ENCODE results near the gene PRKG1.

Gene PRKG1

DNA sequence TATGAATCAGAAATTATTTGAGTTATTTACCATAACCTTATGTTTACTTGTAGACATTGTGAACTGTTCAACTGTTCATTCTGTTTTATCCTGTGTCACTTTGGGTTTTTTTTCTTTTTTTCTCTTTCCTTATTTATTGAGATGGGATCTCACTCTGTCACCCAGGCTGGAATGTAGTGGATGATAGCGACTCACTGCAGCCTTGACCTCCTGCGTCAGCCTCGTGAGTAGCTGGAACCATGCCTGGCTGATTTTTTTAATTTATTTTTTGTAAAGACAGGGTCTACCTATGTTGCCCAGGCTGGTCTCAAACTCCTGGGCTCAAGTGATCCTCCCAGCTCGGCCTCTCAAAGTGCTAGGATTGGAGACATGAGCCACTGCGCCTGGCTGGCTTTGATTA, 528.0 kb downstream of the PRKG1 start:
- no peaks in the 10 kb centered on the region for H3K79me2 ChIP-seq (ENCODE audit: control insufficient read depth, low read length)
- no peak overlapping the region for H3K4me3 ChIP-seq (ENCODE audit: low read length)
- no peaks in the 10 kb centered on the region for H3K4me1 ChIP-seq (ENCODE audit: control insufficient read depth, low read length)
- TF ChIP-seq EZH2phosphoT487 (IDR thresholded peaks at IDR 0.05; ENCODE audit: borderline replicate concordance, low read length): no peak
- no peak for TF ChIP-seq CTCF (IDR thresholded peaks at IDR 0.05; ENCODE audit: low read depth, low read length, poor library complexity, severe bottlenecking)
- H3K4me2 ChIP-seq (ENCODE audit: low read length): no peak overlapping the region
- no peaks in the 10 kb centered on the region for H3K36me3 ChIP-seq (ENCODE audit: control insufficient read depth, low read length)
- no peaks in the 10 kb centered on the region for H3K9me2 ChIP-seq (replicated peaks; ENCODE audit: control insufficient read depth, low read length)
- H3K27me3 ChIP-seq (ENCODE audit: control insufficient read depth, low read length): no peaks in the 10 kb centered on the region
- no peaks in the 10 kb centered on the region for H3K9me3 ChIP-seq (ENCODE audit: control insufficient read depth, insufficient read depth, low read length)
- H3F3A ChIP-seq (ENCODE audit: control insufficient read depth, insufficient read depth): no peaks in the 10 kb centered on the region
- H3K27ac ChIP-seq (ENCODE audit: low read depth, low read length): no peak overlapping the region
- H4K20me1 ChIP-seq (ENCODE audit: control insufficient read depth, insufficient read depth, low read depth, low read length): no peaks in the 10 kb centered on the region

DNA sequence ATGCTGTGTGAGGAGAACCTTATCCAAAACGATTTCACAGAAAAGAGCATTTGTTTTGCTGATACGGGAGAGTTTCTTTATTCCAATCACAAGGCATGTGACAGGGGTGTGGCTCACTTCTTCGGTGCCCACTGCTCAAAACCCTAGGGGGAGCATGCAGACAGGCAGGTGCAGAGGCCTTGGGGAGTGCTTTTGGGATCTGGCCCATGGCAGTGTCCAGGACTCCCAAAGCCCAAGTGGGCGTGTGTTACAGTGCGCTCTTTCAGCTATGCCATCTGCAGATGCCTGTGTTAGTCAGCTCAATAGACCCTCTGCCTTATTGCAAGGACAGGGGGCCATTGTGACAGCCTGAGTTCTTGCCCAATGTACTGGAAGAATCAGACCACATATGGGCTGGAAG, 530.3 kb downstream of the PRKG1 start:
- no peaks in the 10 kb centered on the region for H3F3A ChIP-seq (ENCODE audit: control insufficient read depth, insufficient read depth)
- H3K27ac ChIP-seq (ENCODE audit: low read depth, low read length): no peak overlapping the region
- H3K4me2 ChIP-seq (ENCODE audit: low read length): no peak overlapping the region
- no peak for TF ChIP-seq CTCF (IDR thresholded peaks at IDR 0.05; ENCODE audit: low read depth, low read length, poor library complexity, severe bottlenecking)
- TF ChIP-seq EZH2phosphoT487 (IDR thresholded peaks at IDR 0.05; ENCODE audit: borderline replicate concordance, low read length): no peak
- no peaks in the 10 kb centered on the region for H4K20me1 ChIP-seq (ENCODE audit: control insufficient read depth, insufficient read depth, low read depth, low read length)
- H3K9me2 ChIP-seq (replicated peaks; ENCODE audit: control insufficient read depth, low read length): no peaks in the 10 kb centered on the region
- no peaks in the 10 kb centered on the region for H3K79me2 ChIP-seq (ENCODE audit: control insufficient read depth, low read length)
- no peaks in the 10 kb centered on the region for H3K4me1 ChIP-seq (ENCODE audit: control insufficient read depth, low read length)
- H3K36me3 ChIP-seq (ENCODE audit: control insufficient read depth, low read length): no peaks in the 10 kb centered on the region
- no peaks in the 10 kb centered on the region for H3K27me3 ChIP-seq (ENCODE audit: control insufficient read depth, low read length)
- no peak overlapping the region for H3K4me3 ChIP-seq (ENCODE audit: low read length)
- no peaks in the 10 kb centered on the region for H3K9me3 ChIP-seq (ENCODE audit: control insufficient read depth, insufficient read depth, low read length)

- Histone ChIP-seq H3K9me2 (replicated peaks; ENCODE audit: control insufficient read depth, low read length) (no peaks in the 10 kb centered on the region), H3K9me3 (ENCODE audit: control insufficient read depth, insufficient read depth, low read length) (no peaks in the 10 kb centered on the region), H3K27ac (ENCODE audit: low read depth, low read length) (no peak overlapping the region), H3K27me3 (ENCODE audit: control insufficient read depth, low read length) (no peaks in the 10 kb centered on the region), H3K4me1 (ENCODE audit: control insufficient read depth, low read length) (no peaks in the 10 kb centered on the region), H3K79me2 (ENCODE audit: control insufficient read depth, low read length) (no peaks in the 10 kb centered on the region), H3K4me3 (ENCODE audit: low read length) (no peak overlapping the region), H3K4me2 (ENCODE audit: low read length) (no peak overlapping the region), H3K36me3 (ENCODE audit: control insufficient read depth, low read length) (no peaks in the 10 kb centered on the region), H4K20me1 (ENCODE audit: control insufficient read depth, insufficient read depth, low read depth, low read length) (no peaks in the 10 kb centered on the region), H3F3A (ENCODE audit: control insufficient read depth, insufficient read depth) (no peaks in the 10 kb centered on the region)
- TF ChIP-seq EZH2phosphoT487 (IDR thresholded peaks at IDR 0.05; ENCODE audit: borderline replicate concordance, low read length): no peak
- no peak for TF ChIP-seq CTCF (IDR thresholded peaks at IDR 0.05; ENCODE audit: low read depth, low read length, poor library complexity, severe bottlenecking)
Measured at GRCh38 chr10:51606825-51607462, 532.7 kb downstream of the PRKG1 start.
